Lower leg skin (tissue), 3 donors: ENCODE results near the gene NKIRAS2.

ENCODE experiments used
- POLR2A ChIP-seq, 2 donors: fragments of 450-650 bp; IDR thresholded peaks; one replicate each; pipeline ENCODE4 v1.6.1; 2016 to 2017; ENCODE audit warnings: antibody characterized with exemption in 2 of 2, mild to moderate bottlenecking in 1 of 2, moderate library complexity in 1 of 2
- TF ChIP-seq, protein P1 (sequence below), 3 donors: fragments of 450-650 bp; IDR thresholded peaks; one replicate each; pipeline ENCODE4 v1.5.1; 2016; ENCODE audit warnings: antibody characterized with exemption in 3 of 3, mild to moderate bottlenecking in 3 of 3, moderate library complexity in 2 of 3

DNA sequence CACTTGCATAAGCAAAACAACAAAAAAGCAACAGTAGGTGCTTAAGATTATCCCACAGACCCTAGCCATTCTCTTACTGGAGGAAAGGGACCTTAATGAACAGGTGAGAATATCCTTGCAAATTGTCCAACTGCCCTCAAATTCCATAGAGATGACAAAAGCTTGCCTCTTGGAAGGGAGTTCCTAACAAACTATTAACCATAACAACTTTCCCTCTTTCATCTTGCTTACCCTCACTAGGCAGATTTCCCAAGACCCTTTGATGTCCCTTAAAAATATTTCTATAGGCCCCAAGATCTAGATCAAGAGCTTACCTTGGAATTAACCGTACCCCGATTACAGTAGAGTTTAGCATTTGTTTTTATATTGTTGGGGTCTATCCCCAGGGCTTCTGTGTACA lies 31.5 kb upstream of the NKIRAS2 start:
- no peak for TF ChIP-seq POLR2A (IDR thresholded peaks at IDR 0.05)
- TF ChIP-seq, protein P1, sequence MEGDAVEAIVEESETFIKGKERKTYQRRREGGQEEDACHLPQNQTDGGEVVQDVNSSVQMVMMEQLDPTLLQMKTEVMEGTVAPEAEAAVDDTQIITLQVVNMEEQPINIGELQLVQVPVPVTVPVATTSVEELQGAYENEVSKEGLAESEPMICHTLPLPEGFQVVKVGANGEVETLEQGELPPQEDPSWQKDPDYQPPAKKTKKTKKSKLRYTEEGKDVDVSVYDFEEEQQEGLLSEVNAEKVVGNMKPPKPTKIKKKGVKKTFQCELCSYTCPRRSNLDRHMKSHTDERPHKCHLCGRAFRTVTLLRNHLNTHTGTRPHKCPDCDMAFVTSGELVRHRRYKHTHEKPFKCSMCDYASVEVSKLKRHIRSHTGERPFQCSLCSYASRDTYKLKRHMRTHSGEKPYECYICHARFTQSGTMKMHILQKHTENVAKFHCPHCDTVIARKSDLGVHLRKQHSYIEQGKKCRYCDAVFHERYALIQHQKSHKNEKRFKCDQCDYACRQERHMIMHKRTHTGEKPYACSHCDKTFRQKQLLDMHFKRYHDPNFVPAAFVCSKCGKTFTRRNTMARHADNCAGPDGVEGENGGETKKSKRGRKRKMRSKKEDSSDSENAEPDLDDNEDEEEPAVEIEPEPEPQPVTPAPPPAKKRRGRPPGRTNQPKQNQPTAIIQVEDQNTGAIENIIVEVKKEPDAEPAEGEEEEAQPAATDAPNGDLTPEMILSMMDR (IDR thresholded peaks at IDR 0.05), result no peak
